IMR-90 (cell line): Measurements from ENCODE around the gene CYTH1. TPM values are rescaled to one million over a fixed set of nuclear protein-coding genes. Genes with fewer than 3 reads are reported as not detected.

Source experiments
- ATAC-seq: fragments of 200-7000 bp; cut with Tn5 transposase; 2 replicates; pipeline ENCODE4 v1.9.1; 2020; ENCODE audit warnings: low read depth, mild to moderate bottlenecking, moderate library complexity
- BruUV-seq: library from RNA; stranded (reverse); fragments of 400-500 nt; replicated peaks from 2 replicates; lab custom pipeline; 2021; lab: Mats Ljungman, UMichigan
- CTCF ChIA-PET: fragments of 300-600 bp; formaldehyde crosslinking; extraction: SDS; loops from one replicate; lab custom pipeline; 2021; ENCODE audit warnings: antibody characterized with exemption; lab: Yijun Ruan, JAX
- POLR2A ChIA-PET: fragments of 300-600 bp; sonication (Branson Sonifier 250); formaldehyde crosslinking; loops from one replicate; lab custom pipeline; 2022; ENCODE audit warnings: antibody characterized with exemption; ENCODE audit not compliant: unreplicated experiment; lab: Charles Lee
- DNase-seq: peaks from one replicate; pipeline ENCODE4 v3.0.0; 2013
- H2AFZ ChIP-seq: replicated peaks from 2 replicates; pipeline ENCODE3; 2013; ENCODE audit warnings: low read length, mild to moderate bottlenecking; ENCODE audit not compliant: poor library complexity
- H2AK5ac ChIP-seq: 2 replicates; pipeline ENCODE4 v1.6.1; 2013; ENCODE audit warnings: low read depth, low read length, inconsistent platforms
- H2AK9ac ChIP-seq: replicated peaks from 2 replicates; pipeline ENCODE3; 2013; ENCODE audit warnings: mild to moderate bottlenecking, low read depth, low read length, moderate library complexity; ENCODE audit not compliant: poor library complexity
- H2BK120ac ChIP-seq: 2 replicates; pipeline ENCODE4 v1.6.1; 2013; ENCODE audit warnings: low read depth, low read length, inconsistent platforms
- H2BK15ac ChIP-seq: 3 replicates; pipeline ENCODE4 v1.6.1; 2013; ENCODE audit warnings: low read depth, low read length, inconsistent platforms
- H2BK20ac ChIP-seq: 2 replicates; pipeline ENCODE4 v1.6.1; 2013; ENCODE audit warnings: low read depth, mild to moderate bottlenecking, inconsistent platforms, low read length, moderate library complexity
- H2BK5ac ChIP-seq: 2 replicates; pipeline ENCODE4 v1.6.1; 2013; ENCODE audit warnings: mild to moderate bottlenecking, low read depth, low read length, inconsistent platforms; ENCODE audit not compliant: poor library complexity, severe bottlenecking
- H3K14ac ChIP-seq: replicated peaks from 2 replicates; pipeline ENCODE4 v1.6.1; 2013; ENCODE audit warnings: low read depth, low read length, inconsistent platforms
- H3K18ac ChIP-seq: 2 replicates; pipeline ENCODE4 v1.6.1; 2013; ENCODE audit warnings: low read depth, low read length, control low read depth
- H3K23ac ChIP-seq: 2 replicates; pipeline ENCODE4 v1.6.1; 2013; ENCODE audit warnings: low read depth, low read length, inconsistent platforms
- H3K27ac ChIP-seq: 2 replicates; pipeline ENCODE4 v1.5.1; 2013; ENCODE audit warnings: mild to moderate bottlenecking, control low read depth, low read length; ENCODE audit not compliant: insufficient read depth
- H3K27me3 ChIP-seq: 2 replicates; pipeline ENCODE4 v1.6.1; 2013; ENCODE audit warnings: low read length; ENCODE audit not compliant: control insufficient read depth, insufficient read depth
- H3K36me3 ChIP-seq: 2 replicates; pipeline ENCODE4 v1.6.1; 2013; ENCODE audit warnings: low read length, mixed read lengths; ENCODE audit not compliant: control insufficient read depth, insufficient read depth
- H3K4ac ChIP-seq: 2 replicates; pipeline ENCODE4 v1.6.1; 2013; ENCODE audit warnings: low read depth, low read length, inconsistent platforms
- H3K4me1 ChIP-seq: 2 replicates; pipeline ENCODE4 v1.6.1; 2013; ENCODE audit warnings: low read length, mixed read lengths; ENCODE audit not compliant: control insufficient read depth, insufficient read depth
- H3K4me2 ChIP-seq: 2 replicates; pipeline ENCODE4 v1.6.1; 2013; ENCODE audit warnings: low read depth, mild to moderate bottlenecking, control low read depth, low read length, moderate library complexity
- H3K4me3 ChIP-seq: 2 replicates; pipeline ENCODE4 v1.5.1; 2013; ENCODE audit warnings: low read depth, mild to moderate bottlenecking, control low read depth, low read length, moderate library complexity; ENCODE audit not compliant: insufficient read depth
- H3K56ac ChIP-seq: 2 replicates; pipeline ENCODE4 v1.6.1; 2013; ENCODE audit warnings: low read length, inconsistent platforms; ENCODE audit not compliant: insufficient read depth; ENCODE audit errors: extremely low read depth
- H3K79me1 ChIP-seq, 2 experiments: 2 replicates each; pipeline ENCODE4 v1.6.1; 2013; ENCODE audit warnings: low read length in 2 of 2, inconsistent platforms in 1 of 2, low read depth in 1 of 2
- H3K9ac ChIP-seq: 2 replicates; pipeline ENCODE4 v1.6.1; 2013; ENCODE audit warnings: low read depth, low read length, control low read depth
- H3K9me1 ChIP-seq: 2 replicates; pipeline ENCODE4 v1.6.1; 2013; ENCODE audit warnings: low read length, inconsistent platforms; ENCODE audit not compliant: insufficient read depth
- H3K9me3 ChIP-seq: 2 replicates; pipeline ENCODE4 v1.6.1; 2013; ENCODE audit warnings: low read length; ENCODE audit not compliant: control insufficient read depth, insufficient read depth
- H4K20me1 ChIP-seq: 2 replicates; pipeline ENCODE4 v1.6.1; 2013; ENCODE audit warnings: low read length, inconsistent platforms; ENCODE audit not compliant: insufficient read depth
- H4K5ac ChIP-seq: 2 replicates; pipeline ENCODE4 v1.6.1; 2013; ENCODE audit warnings: mild to moderate bottlenecking, low read depth, low read length, control low read depth
- H4K8ac ChIP-seq, 2 experiments: 2 replicates each; pipeline ENCODE4 v1.6.1; 2013; ENCODE audit warnings: low read depth in 2 of 2, low read length in 2 of 2, control low read depth in 1 of 2, inconsistent platforms in 1 of 2
- H4K91ac ChIP-seq: 2 replicates; pipeline ENCODE4 v1.6.1; 2013; ENCODE audit warnings: low read depth, low read length, inconsistent platforms; ENCODE audit not compliant: insufficient read depth
- FOS ChIP-seq: fragments of 150-350 bp; IDR thresholded peaks from 2 replicates; pipeline ENCODE4 v1.6.1; 2016; ENCODE audit warnings: low read depth, low read length
- MAFK ChIP-seq: IDR thresholded peaks from 2 replicates; pipeline ENCODE4 v1.6.1; 2012; ENCODE audit warnings: low read depth, low read length, improper control_type of control experiment
- MAZ ChIP-seq: IDR thresholded peaks from 2 replicates; pipeline ENCODE4 v1.6.1; 2012; ENCODE audit warnings: low read depth, mild to moderate bottlenecking, low read length, improper control_type of control experiment, moderate library complexity, borderline replicate concordance
- MXI1 ChIP-seq: IDR thresholded peaks from 2 replicates; pipeline ENCODE4 v1.6.1; 2012; ENCODE audit warnings: low read depth, mild to moderate bottlenecking, low read length, moderate library complexity, borderline replicate concordance
- NFE2L2 ChIP-seq: fragments of 150-350 bp; IDR thresholded peaks from 2 replicates; pipeline ENCODE4 v1.6.1; 2016; ENCODE audit warnings: low read depth, mild to moderate bottlenecking, low read length
- POLR2A ChIP-seq: IDR thresholded peaks from 2 replicates; pipeline ENCODE4 v1.6.1; 2012; ENCODE audit warnings: mild to moderate bottlenecking, low read depth, low read length
- RAD21 ChIP-seq: IDR thresholded peaks from 2 replicates; pipeline ENCODE4 v1.6.1; 2012; ENCODE audit warnings: low read length, improper control_type of control experiment
- SMC3 ChIP-seq: fragments of 150-350 bp; IDR thresholded peaks from 2 replicates; pipeline ENCODE4 v1.6.1; 2016; ENCODE audit warnings: low read depth, mild to moderate bottlenecking, antibody characterized with exemption, low read length, moderate library complexity
- WGBS, 2 experiments: methylation state at CpG; one replicate each; pipeline versions ENCODE4 v1.1.5 to v1.1.7; 2013; ENCODE audit warnings: missing lambda C conversion rate in 2 of 2; ENCODE audit not compliant: insufficient read length in 1 of 2; ENCODE audit errors: extremely low coverage in 2 of 2; 5-methylcytosine and 5-hydroxymethylcytosine counted together
- dilution Hi-C: fragments of 300-500 bp; cut with HindIII; formaldehyde crosslinking; loops from one replicate; pipeline ENCODE4 v1.14.3; 2018; ENCODE audit warnings: low sequenced_read_pairs; ENCODE audit not compliant: unreplicated experiment
- in situ Hi-C: fragments of 300-500 bp; cut with MboI; formaldehyde crosslinking; loops from 3 replicates; pipeline ENCODE4 v1.14.3; 2019; ENCODE audit warnings: low sequenced_read_pairs, inconsistent platforms, mixed read lengths
- intact Hi-C: fragments of 100-400 bp; cut with micrococcal nuclease; formaldehyde crosslinking; loops from 2 replicates; pipeline ENCODE4 v1.10.0; 2022
- polyA plus RNA-seq, 3 experiments: library from polyadenylated mRNA; depleted of rRNA; stranded (reverse); fragments of >200 nt; gene quantifications; 2 replicates each; pipeline ENCODE4 v1.2.3, GENCODE V29; 2012; ENCODE audit warnings: low replicate concordance in 1 of 3
- total RNA-seq: library from RNA; depleted of rRNA; stranded (reverse); fragments of >200 nt; gene quantifications from 2 replicates; pipeline ENCODE4 v1.2.3, GENCODE V29; 2012
- TF ChIP-seq, protein P1 (sequence below): fragments of 150-350 bp; IDR thresholded peaks from 2 replicates; pipeline ENCODE4 v1.6.1; 2017; ENCODE audit warnings: mild to moderate bottlenecking, antibody characterized with exemption, low read length, low read depth

Gene CYTH1
- total and polyA plus RNA-seq, 2 of the 4 experiments (the other 2 are of a cell fraction): 7.9 to 12.4 TPM

DNA sequence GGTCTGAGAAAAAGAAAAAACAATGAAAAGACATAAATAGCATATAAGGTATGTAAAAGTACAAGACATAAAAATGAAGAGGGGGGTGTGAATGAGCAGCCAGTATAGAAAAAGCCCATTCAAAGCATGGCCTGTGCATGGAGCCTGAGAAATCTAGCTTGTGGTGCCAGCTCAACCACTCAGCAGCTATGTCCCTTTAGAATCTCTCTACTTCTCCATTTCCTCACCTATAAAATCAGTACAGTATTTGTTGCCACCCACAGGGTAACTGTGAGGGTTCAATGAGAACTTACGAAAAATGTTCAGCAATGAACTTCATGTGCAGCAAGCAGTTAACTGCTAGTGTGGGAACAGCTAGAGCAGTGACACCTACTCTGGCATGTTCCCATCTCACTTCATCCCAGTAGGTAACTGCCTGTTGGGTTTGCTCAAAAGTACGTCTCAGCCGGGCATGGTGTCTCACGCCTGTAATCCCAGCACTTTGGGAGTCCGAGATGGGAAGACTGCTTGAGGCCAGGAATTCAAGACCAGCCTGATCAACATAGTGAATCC, 15.3 kb downstream of the CYTH1 start:
- Histone ChIP-seq H2AFZ (no peak overlapping the region), H3K18ac (no peak overlapping the region), H4K5ac (no peak overlapping the region), H4K8ac (no peak overlapping the region), H2BK5ac (no peak overlapping the region), H3K14ac (no peak overlapping the region), H2AK5ac (no peak overlapping the region), H3K56ac (no peak overlapping the region), H3K4me2 (no peak overlapping the region), H2BK20ac (no peak overlapping the region), H3K4ac (no peak overlapping the region), H3K36me3 (no peaks in the 10 kb centered on the region), H3K4me3 (no peak overlapping the region), H3K9me3 (no peaks in the 10 kb centered on the region), H4K20me1 (peaks cover 30% of the 10 kb centered on the region), H3K23ac (no peak overlapping the region), H3K9me1 (peaks cover 4% of the 10 kb centered on the region; the same call in 1 of the 2 replicates), H2BK15ac (no peak overlapping the region), H3K9ac (no peak overlapping the region), H4K91ac (no peak overlapping the region), H2BK120ac (no peak overlapping the region), H3K27ac (no peak overlapping the region), H3K27me3 (no peaks in the 10 kb centered on the region), H3K79me1 (peaks cover 51 to 74% of the 10 kb centered on the region in 2 experiments), H2AK9ac (no peak overlapping the region), H3K4me1 (0 out of 2 replicates have a peak, but pooled peaks cover 1% of the 10 kb centered on the region)
- DNase-seq (no peak), ATAC-seq (no peak)
- dilution Hi-C loops (no loop called here), in situ Hi-C loops (no loop called here), intact Hi-C loops (no loop called here)
- no peak for TF ChIP-seq MXI1
- TF ChIP-seq FOS: no peak
- TF ChIP-seq RAD21: no peak
- TF ChIP-seq, protein P1, sequence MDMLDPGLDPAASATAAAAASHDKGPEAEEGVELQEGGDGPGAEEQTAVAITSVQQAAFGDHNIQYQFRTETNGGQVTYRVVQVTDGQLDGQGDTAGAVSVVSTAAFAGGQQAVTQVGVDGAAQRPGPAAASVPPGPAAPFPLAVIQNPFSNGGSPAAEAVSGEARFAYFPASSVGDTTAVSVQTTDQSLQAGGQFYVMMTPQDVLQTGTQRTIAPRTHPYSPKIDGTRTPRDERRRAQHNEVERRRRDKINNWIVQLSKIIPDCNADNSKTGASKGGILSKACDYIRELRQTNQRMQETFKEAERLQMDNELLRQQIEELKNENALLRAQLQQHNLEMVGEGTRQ: no peak
- TF ChIP-seq MAFK: no peak
- TF ChIP-seq MAZ: no peak
- TF ChIP-seq POLR2A: no peak
- TF ChIP-seq NFE2L2: no peak
- no peak for TF ChIP-seq SMC3
- POLR2A ChIA-PET: no interaction called here
- 100% methylated on average over 2 of the region's 5 CpGs; no CpG with 5 or more reads in 1 of the 2 experiments for WGBS, 2 experiments
- CTCF ChIA-PET: no interaction called here
- no TSS peak for BruUV-seq
